Prostate gland (tissue), 2 donors: Measurements from ENCODE around the gene CTDP1.

Source experiments
- POLR2A ChIP-seq: fragments of 450-650 bp; IDR thresholded peaks from one replicate; pipeline ENCODE4 v1.6.1; 2016; ENCODE audit warnings: antibody characterized with exemption, mild to moderate bottlenecking
- POLR2AphosphoS5 ChIP-seq: sonication (generic); formaldehyde crosslinking; IDR thresholded peaks from one replicate; pipeline ENCODE4 v1.6.1; 2017; ENCODE audit warnings: antibody characterized with exemption
- TF ChIP-seq, protein P1 (sequence below), 4 experiments: fragments of 200-600 bp in 2 of 4; fragments of 450-650 bp in 2 of 4; sonication (generic) in 2 of 4; IDR thresholded peaks; 1 replicate in 3 of 4; 2 replicates in 1 of 4; pipeline ENCODE4 v1.5.1; 2016 to 2019; ENCODE audit warnings: antibody characterized with exemption in 4 of 4, mild to moderate bottlenecking in 2 of 4, moderate library complexity in 2 of 4

DNA sequence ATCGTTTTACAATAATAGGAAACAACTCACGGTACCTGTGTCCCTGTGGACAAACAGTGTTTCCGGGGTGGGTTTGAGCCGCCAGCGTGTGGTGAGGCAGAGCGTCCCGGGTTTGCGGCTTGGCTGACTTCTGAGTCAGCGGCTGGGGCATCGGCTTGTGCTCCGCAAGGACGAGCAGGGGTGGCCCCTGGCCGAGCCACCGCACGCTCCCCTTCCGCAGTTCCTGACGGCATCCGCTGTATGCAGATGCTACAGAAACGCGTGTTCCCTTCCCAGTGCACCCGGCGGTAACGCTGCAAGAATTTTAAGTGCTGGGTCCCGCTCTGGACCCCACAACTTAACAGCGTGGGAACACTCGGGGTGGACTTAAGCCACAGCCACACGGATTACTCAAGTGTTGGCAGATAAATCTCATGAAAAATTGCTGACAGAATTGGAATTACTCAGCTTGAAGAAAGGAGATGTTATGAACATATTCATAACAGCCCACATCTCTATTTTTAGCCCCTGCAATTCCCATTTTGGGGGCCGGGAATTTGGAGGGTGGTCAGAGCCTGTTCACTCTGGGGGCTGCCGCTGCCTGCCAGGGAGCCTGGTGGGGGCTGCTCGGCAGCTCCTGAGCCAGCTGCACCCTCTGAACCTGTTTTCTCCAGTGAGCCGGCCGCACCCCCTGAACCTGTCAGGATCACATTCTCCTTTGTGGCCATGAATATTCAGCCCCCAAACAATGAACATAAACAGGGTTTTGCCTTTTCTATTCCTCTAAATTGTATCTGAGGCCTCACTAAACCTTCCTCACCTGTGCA lies 105.6 kb downstream of the CTDP1 start:
- TF ChIP-seq, protein P1, sequence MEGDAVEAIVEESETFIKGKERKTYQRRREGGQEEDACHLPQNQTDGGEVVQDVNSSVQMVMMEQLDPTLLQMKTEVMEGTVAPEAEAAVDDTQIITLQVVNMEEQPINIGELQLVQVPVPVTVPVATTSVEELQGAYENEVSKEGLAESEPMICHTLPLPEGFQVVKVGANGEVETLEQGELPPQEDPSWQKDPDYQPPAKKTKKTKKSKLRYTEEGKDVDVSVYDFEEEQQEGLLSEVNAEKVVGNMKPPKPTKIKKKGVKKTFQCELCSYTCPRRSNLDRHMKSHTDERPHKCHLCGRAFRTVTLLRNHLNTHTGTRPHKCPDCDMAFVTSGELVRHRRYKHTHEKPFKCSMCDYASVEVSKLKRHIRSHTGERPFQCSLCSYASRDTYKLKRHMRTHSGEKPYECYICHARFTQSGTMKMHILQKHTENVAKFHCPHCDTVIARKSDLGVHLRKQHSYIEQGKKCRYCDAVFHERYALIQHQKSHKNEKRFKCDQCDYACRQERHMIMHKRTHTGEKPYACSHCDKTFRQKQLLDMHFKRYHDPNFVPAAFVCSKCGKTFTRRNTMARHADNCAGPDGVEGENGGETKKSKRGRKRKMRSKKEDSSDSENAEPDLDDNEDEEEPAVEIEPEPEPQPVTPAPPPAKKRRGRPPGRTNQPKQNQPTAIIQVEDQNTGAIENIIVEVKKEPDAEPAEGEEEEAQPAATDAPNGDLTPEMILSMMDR (IDR thresholded peaks at IDR 0.05): no peak
- TF ChIP-seq POLR2AphosphoS5 (no peak), POLR2A (no peak)
